Osteocyte (in vitro differentiated cells): Measurements from ENCODE around the gene PPFIA3. TPM values are rescaled to one million over a fixed set of nuclear protein-coding genes. Genes with fewer than 3 reads are reported as not detected.
"Not testable (repeated sequence)": the region's sequence is repeated elsewhere in the genome, so short reads cannot be mapped to it uniquely, and the experiment has no call there.

Experiments
- DNase-seq: peaks from one replicate; pipeline ENCODE4 v3.0.0; 2021; ENCODE audit warnings: mixed read lengths; ENCODE audit not compliant: unreplicated experiment; ENCODE audit errors: extremely low spot score
- H3K27ac Mint-ChIP-seq: one replicate; pipeline ENCODE4 v1.8.0; 2021; ENCODE audit warnings: mild to moderate bottlenecking, mixed read lengths; ENCODE audit not compliant: unreplicated experiment
- H3K27me3 Mint-ChIP-seq: one replicate; pipeline ENCODE4 v1.8.0; 2021; ENCODE audit warnings: mixed read lengths; ENCODE audit not compliant: unreplicated experiment
- H3K36me3 Mint-ChIP-seq: one replicate; pipeline ENCODE4 v1.8.0; 2021; ENCODE audit warnings: mixed read lengths; ENCODE audit not compliant: unreplicated experiment
- H3K4me1 Mint-ChIP-seq: one replicate; pipeline ENCODE4 v1.8.0; 2021; ENCODE audit warnings: mixed read lengths; ENCODE audit not compliant: unreplicated experiment
- H3K4me3 Mint-ChIP-seq: one replicate; pipeline ENCODE4 v1.8.0; 2021; ENCODE audit warnings: mild to moderate bottlenecking, moderate library complexity, mixed read lengths; ENCODE audit not compliant: unreplicated experiment
- H3K9me3 Mint-ChIP-seq: one replicate; pipeline ENCODE4 v1.8.0; 2021; ENCODE audit warnings: mixed read lengths; ENCODE audit not compliant: unreplicated experiment
- total RNA-seq: library from RNA; stranded (reverse); gene quantifications from 2 replicates; pipeline ENCODE4 v1.2.1, GENCODE V29; 2021
- TF ChIP-seq, protein P1 (sequence below): fragments of 200-600 bp; sonication (generic); IDR thresholded peaks from 2 replicates; pipeline ENCODE4 v1.5.0; 2021; ENCODE audit warnings: antibody characterized with exemption, mild to moderate bottlenecking, moderate library complexity

The PPFIA3 gene
- total RNA-seq, 1 donor from 2014 or later, result 6.6 TPM

DNA sequence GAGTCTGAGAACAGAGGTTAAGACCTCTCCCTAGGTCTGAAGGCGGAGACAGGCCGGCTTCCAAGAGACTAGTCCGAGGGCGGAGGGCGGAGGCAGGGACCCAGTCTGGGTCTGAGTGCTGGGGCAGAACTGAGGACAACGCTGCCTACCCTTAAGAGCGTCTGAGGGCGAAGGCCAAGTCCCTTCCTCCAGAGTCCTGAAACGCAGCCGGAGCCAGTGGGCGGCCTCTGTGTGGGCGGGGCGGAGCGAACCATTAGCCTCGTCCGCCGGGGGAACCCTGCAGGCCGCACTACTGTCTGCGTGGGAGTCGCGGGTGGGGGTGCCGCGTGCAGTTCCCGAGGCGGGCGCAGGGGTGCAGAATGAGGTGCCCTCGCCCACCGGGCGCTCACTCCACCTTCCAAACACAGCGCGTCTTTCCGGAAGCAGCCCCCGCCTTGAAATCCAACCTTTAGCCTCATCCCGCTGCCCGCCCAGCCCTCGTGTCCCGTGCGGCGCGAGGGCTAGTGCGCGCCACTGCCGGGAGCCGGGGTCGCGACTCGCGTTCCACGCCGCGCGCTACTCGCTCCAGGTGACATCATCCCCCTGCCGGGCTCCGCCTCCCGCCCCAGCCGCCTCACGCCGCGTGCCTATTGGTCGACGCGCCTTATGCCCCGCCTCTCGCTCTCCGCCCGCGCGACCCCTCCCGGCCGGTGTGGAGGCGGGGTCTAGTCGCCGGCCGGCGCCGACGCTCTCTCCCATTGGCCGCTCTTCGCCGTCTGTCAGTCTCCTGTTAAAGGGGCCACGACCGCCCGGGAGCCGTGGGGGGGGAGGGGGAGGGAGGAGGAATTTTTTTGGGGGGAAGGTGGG lies 556 bp upstream of the PPFIA3 start, which contains the start of gene C19orf73:
TSS of gene C19orf73 (minus strand) at position 579 of the 846 bp plus-strand sequence. CDS start at position 458, 121 bp downstream.
- DNase-seq, result peak; percentile 99
- H3K36me3 Mint-ChIP-seq, result no peaks in the 10 kb centered on the region
- no peaks in the 10 kb centered on the region for H3K9me3 Mint-ChIP-seq
- H3K27me3 Mint-ChIP-seq, result no peaks in the 10 kb centered on the region
- peak within 1 kb of the TSS; percentile 83 for H3K4me3 Mint-ChIP-seq
- TF ChIP-seq, protein P1, sequence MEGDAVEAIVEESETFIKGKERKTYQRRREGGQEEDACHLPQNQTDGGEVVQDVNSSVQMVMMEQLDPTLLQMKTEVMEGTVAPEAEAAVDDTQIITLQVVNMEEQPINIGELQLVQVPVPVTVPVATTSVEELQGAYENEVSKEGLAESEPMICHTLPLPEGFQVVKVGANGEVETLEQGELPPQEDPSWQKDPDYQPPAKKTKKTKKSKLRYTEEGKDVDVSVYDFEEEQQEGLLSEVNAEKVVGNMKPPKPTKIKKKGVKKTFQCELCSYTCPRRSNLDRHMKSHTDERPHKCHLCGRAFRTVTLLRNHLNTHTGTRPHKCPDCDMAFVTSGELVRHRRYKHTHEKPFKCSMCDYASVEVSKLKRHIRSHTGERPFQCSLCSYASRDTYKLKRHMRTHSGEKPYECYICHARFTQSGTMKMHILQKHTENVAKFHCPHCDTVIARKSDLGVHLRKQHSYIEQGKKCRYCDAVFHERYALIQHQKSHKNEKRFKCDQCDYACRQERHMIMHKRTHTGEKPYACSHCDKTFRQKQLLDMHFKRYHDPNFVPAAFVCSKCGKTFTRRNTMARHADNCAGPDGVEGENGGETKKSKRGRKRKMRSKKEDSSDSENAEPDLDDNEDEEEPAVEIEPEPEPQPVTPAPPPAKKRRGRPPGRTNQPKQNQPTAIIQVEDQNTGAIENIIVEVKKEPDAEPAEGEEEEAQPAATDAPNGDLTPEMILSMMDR, result peak; percentile 17
- peaks cover 26% of the 10 kb centered on the region for H3K4me1 Mint-ChIP-seq
- peak within 1 kb of the TSS; percentile 84 for H3K27ac Mint-ChIP-seq

GRCh38 chr19:49120325-49120683 lies 960 bp downstream of the PPFIA3 start:
- Mint-ChIP-seq H3K4me1 (peaks cover 23% of the 10 kb centered on the region), H3K9me3 (no peaks in the 10 kb centered on the region), H3K27me3 (no peaks in the 10 kb centered on the region), H3K36me3 (no peaks in the 10 kb centered on the region), H3K27ac (no peak overlapping the region), H3K4me3 (peak overlapping the region; percentile 22)
- DNase-seq, result no peak
- TF ChIP-seq, protein P1, result no peak

- H3K27ac Mint-ChIP-seq, result no peak overlapping the region
- H3K36me3 Mint-ChIP-seq, result no peaks in the 10 kb centered on the region
- no peaks in the 10 kb centered on the region for H3K9me3 Mint-ChIP-seq
- peaks cover 23% of the 10 kb centered on the region for H3K4me1 Mint-ChIP-seq
- no peaks in the 10 kb centered on the region for H3K27me3 Mint-ChIP-seq
- TF ChIP-seq, protein P1, result no peak
- DNase-seq, result no peak
- H3K4me3 Mint-ChIP-seq, result peak overlapping the region; percentile 44
Observed at GRCh38 chr19:49120868-49121267, 1.5 kb downstream of the PPFIA3 start.

DNA sequence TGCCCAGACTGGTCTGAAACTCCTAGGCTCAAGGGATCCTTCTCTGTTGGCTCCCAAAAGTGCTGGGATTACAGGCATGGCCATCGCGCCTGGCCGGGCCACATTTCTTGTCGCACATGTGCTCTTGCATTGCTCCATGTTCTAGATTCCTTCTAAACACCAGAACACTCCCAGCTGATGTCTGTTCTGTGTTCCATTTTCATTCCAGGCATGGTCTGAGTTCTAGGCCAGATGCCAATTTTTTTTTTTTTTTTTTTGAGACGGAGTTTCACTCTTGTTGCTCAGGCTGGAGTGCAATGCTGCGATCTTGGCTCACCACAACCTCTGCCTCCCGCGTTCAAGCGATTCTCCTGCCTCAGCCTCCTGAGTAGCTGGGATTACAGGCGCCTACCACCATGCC lies 2.5 kb downstream of the PPFIA3 start:
- not testable (repeated sequence) for H3K36me3 Mint-ChIP-seq, H3K9me3 Mint-ChIP-seq, DNase-seq, H3K27me3 Mint-ChIP-seq, H3K27ac Mint-ChIP-seq, H3K4me3 Mint-ChIP-seq
- H3K4me1 Mint-ChIP-seq, result peaks cover 19% of the 10 kb centered on the region

GRCh38 chr19:49123285-49123684 lies 3.9 kb downstream of the PPFIA3 start:
- H3K27me3 Mint-ChIP-seq, H3K4me3 Mint-ChIP-seq, H3K9me3 Mint-ChIP-seq, H3K27ac Mint-ChIP-seq, DNase-seq, H3K36me3 Mint-ChIP-seq: not testable (repeated sequence)
- H3K4me1 Mint-ChIP-seq, result peaks cover 16% of the 10 kb centered on the region

DNA sequence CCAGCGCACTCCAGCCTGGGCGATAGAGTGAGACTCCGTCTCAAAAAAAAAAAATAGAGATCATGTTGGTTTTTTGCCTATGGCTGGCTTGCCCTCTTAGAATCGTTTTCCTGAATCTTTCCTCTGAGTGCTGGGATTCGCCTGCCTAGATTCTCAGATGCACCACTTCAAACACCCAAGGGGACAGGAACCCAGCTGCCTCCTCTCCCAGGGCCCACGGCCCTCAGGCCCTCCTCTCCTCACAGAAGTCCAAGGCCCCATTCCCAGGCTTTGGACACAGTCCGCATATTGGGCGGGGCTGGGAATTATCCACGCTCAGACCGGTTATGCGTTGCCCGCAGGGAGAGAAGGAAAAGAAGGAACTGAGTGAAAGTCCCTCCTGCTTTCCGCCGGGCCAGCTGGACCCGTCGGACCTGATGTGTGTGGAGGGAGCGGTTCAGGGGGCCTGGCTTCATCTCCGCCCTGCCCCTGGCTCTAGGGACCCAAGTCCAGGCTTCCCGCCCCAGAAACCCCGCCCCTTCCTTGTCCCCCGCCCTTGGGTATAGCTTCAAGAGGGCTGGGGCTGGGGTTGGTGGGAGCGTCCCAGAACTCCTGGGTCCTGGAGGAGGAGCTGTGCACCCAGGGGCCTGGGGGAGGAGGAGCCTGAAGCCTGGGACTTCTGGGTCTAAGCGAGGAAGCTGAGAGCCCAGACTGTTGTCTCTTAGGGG lies 5.8 kb downstream of the PPFIA3 start:
- TF ChIP-seq, protein P1, result no peak
- no peak overlapping the region for H3K4me3 Mint-ChIP-seq
- no peaks in the 10 kb centered on the region for H3K27me3 Mint-ChIP-seq
- DNase-seq, result no peak
- H3K36me3 Mint-ChIP-seq, result no peaks in the 10 kb centered on the region
- peaks cover 21% of the 10 kb centered on the region for H3K4me1 Mint-ChIP-seq
- H3K27ac Mint-ChIP-seq, result no peak overlapping the region
- H3K9me3 Mint-ChIP-seq, result no peaks in the 10 kb centered on the region
